NCI-H748 treated with DMSO at 0.1 percent for 48 hours (cell line): ENCODE results near the gene EVI5.
"Not testable (repeated sequence)": the region's sequence is repeated elsewhere in the genome, so short reads cannot be mapped to it uniquely, and the experiment has no call there.

Source experiments
- DNase-seq: peaks from one replicate; lab custom pipeline; 2025; lab: John Stamatoyannopoulos, UW

The EVI5 gene

GRCh38 chr1:92748138-92748537 lies 36.8 kb downstream of the EVI5 start:
- no peak for DNase-seq

- DNase-seq = no peak
Measured at GRCh38 chr1:92747735-92748134, 37.2 kb downstream of the EVI5 start.

- DNase-seq = not testable (repeated sequence)
Measured at GRCh38 chr1:92746255-92746654, 38.7 kb downstream of the EVI5 start.

GRCh38 chr1:92743221-92743620 lies 41.7 kb downstream of the EVI5 start:
- DNase-seq = no peak

- DNase-seq = no peak
Measured at GRCh38 chr1:92739669-92740524, 45.0 kb downstream of the EVI5 start.

GRCh38 chr1:92736395-92736794 lies 48.5 kb downstream of the EVI5 start:
- no peak for DNase-seq

GRCh38 chr1:92730476-92730875 lies 54.4 kb downstream of the EVI5 start:
- no peak for DNase-seq

GRCh38 chr1:92728697-92729096 lies 56.2 kb downstream of the EVI5 start:
- DNase-seq = no peak

- DNase-seq = not testable (repeated sequence)
Measured at GRCh38 chr1:92723713-92724112, 61.2 kb downstream of the EVI5 start.

- DNase-seq = no peak
Measured at GRCh38 chr1:92721886-92722285, 63.0 kb downstream of the EVI5 start.

GRCh38 chr1:92721157-92721556 lies 63.8 kb downstream of the EVI5 start:
- not testable (repeated sequence) for DNase-seq

GRCh38 chr1:92715476-92715951 lies 69.4 kb downstream of the EVI5 start:
- not testable (repeated sequence) for DNase-seq

GRCh38 chr1:92713939-92714338 lies 71.0 kb downstream of the EVI5 start:
- DNase-seq = no peak

GRCh38 chr1:92711473-92712165 lies 73.3 kb downstream of the EVI5 start:
- DNase-seq = no peak

GRCh38 chr1:92709738-92710137 lies 75.2 kb downstream of the EVI5 start:
- no peak for DNase-seq

- DNase-seq = no peak
Measured at GRCh38 chr1:92708368-92708950, 76.4 kb downstream of the EVI5 start.

- DNase-seq = no peak
Measured at GRCh38 chr1:92707709-92708108, 77.2 kb downstream of the EVI5 start.

GRCh38 chr1:92707292-92707691 lies 77.6 kb downstream of the EVI5 start:
- no peak for DNase-seq

GRCh38 chr1:92705446-92705845 lies 79.5 kb downstream of the EVI5 start:
- DNase-seq = no peak

- DNase-seq = no peak
Measured at GRCh38 chr1:92701147-92701546, 83.8 kb downstream of the EVI5 start.

GRCh38 chr1:92698932-92699331 lies 86.0 kb downstream of the EVI5 start:
- DNase-seq = no peak

- no peak for DNase-seq
Measured at GRCh38 chr1:92695104-92695503, 89.8 kb downstream of the EVI5 start.

GRCh38 chr1:92691925-92692324 lies 93.0 kb downstream of the EVI5 start:
- no peak for DNase-seq
